ENCODE data around the gene C19orf38.

C19orf38 gene, protein sequence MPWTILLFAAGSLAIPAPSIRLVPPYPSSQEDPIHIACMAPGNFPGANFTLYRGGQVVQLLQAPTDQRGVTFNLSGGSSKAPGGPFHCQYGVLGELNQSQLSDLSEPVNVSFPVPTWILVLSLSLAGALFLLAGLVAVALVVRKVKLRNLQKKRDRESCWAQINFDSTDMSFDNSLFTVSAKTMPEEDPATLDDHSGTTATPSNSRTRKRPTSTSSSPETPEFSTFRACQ

DNA sequence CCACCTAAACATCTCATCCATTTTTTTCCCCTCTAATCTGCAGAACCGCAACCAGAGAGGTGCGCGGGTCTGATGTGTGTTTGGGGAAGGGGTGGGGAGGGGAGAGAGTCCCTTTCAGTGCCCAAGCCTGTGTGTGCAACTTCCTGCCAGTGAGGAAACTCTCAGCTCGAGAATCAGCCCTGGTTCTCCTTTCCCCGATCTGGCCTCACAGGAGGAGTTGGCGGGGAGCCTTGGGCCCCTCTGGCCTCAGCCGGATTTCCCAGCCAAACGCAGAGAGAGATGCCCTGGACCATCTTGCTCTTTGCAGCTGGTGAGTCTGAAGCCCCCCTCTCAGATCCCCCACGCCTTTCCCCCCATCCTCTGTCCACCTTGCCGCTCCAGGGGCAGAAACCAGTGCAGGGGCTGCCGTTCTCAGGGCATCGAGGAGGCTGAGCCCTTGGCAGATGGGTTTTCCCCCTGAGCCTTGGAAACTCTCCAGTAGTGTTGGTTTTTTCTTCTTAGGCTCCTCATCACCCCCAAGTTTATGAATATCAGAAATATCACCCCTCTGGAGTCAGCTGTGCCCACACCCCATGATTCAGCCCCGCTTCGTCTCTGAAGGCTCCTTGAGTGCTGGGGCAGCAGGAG lies at the start of gene C19orf38:
TSS of gene C19orf38 (plus strand) at position 186 of the 627 bp plus-strand sequence. CDS start at position 280, 94 bp downstream.
- DNase-seq (ENCODE audit: low read depth, low spot score): no peak

- no peak for DNase-seq (ENCODE audit: low read depth, low spot score)
Measured at GRCh38 chr19:10800488-10800887, 47.7 kb upstream of the C19orf38 start.

GRCh38 chr19:10802479-10802878 lies 45.7 kb upstream of the C19orf38 start:
- DNase-seq (ENCODE audit: low read depth, low spot score): no peak

- no peak for DNase-seq (ENCODE audit: low read depth, low spot score)
Measured at GRCh38 chr19:10803252-10803651, 45.0 kb upstream of the C19orf38 start.

DNA sequence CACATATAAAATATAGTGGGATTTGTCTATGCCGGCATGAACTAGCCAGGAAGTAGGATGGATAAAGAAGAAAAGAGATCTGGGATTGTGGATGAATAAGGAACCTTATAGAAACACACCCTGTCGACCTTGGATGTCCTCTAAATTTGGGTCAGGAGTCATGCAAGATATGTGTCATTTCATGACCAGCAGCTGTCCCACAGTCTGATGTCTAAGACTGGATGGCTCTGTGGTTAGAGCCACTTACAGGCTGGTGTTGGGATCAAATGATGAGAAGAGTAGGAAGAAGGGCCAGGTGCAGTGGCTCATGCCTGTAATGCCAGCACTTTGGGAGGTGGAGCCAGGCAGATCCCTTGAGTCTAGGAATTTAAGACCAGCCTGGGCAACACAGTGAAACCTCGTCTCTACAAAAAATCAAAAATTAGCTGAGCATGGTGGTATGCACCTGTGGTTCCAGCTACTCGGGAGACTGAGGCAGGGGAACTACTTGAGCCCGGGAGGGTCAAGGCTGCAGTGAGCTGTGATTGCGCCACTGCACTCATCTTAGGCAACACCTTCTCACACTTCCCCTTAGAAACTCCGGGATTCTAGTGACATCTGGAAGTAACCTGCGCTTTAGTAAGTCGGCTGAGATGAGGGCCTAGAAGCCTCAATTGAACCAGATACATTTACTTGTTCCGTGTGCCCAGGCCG lies 43.0 kb upstream of the C19orf38 start:
- no peak for DNase-seq (ENCODE audit: low read depth, low spot score)

DNA sequence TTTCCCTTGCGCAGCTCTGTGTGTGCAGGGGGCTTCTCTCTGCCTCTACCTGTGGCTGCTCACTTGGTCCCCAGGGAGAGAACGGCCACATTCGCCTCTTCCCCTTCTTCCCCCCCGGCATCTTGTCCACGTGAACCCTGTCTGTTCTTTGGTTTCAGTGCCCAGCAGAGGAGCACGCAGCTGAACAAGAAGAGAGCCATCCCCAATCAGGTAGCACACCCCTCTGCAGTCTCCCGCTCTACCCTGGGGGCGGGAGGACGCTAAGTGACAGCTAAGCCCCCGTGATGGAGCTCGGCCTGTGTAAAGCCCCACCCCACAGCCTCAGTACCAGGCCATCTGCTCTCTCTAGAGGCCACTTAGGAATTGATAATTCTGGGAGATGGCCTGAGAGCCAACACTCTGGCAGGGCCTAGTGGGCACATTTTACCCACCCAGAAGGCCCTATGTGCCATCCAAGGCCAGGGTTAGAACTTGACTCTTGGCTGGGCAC lies 42.4 kb upstream of the C19orf38 start:
- DNase-seq (ENCODE audit: low read depth, low spot score): no peak

DNA sequence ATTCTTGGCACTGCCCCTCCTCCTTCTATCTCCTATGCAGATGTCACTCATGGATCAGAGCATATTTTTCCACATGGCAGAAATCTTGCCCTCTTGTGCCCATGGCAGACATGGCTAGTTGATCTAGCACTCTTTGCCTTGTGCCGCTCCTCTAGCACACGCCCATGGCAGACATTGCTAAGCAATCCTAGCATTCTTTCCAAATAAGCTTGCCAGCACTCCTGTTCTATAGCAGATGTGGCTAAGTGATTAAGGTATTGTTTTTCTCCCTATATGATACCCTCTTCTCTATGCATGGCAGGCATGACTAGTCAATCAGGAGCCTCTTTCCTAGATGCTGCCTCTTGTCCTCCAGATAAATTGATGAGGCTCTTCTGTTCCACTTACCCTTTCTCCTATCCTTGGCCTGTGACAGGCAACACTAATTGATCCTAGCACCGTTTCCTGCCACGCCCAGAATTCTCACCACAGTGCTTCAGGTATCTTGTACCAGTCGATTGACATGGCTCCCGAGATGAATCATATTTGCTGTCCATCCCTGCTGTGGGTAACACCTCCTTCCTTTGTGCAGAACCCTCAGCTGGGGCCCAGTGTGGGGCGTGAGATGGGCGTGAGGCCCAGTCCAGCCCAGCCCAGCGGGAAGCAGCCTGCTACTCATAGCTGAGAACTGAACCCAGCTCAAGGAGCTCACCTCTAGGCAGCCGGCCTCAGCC lies 39.1 kb upstream of the C19orf38 start:
- DNase-seq (ENCODE audit: low read depth, low spot score): no peak

- no peak for DNase-seq (ENCODE audit: low read depth, low spot score)
Measured at GRCh38 chr19:10809651-10810285, 38.4 kb upstream of the C19orf38 start.

DNA sequence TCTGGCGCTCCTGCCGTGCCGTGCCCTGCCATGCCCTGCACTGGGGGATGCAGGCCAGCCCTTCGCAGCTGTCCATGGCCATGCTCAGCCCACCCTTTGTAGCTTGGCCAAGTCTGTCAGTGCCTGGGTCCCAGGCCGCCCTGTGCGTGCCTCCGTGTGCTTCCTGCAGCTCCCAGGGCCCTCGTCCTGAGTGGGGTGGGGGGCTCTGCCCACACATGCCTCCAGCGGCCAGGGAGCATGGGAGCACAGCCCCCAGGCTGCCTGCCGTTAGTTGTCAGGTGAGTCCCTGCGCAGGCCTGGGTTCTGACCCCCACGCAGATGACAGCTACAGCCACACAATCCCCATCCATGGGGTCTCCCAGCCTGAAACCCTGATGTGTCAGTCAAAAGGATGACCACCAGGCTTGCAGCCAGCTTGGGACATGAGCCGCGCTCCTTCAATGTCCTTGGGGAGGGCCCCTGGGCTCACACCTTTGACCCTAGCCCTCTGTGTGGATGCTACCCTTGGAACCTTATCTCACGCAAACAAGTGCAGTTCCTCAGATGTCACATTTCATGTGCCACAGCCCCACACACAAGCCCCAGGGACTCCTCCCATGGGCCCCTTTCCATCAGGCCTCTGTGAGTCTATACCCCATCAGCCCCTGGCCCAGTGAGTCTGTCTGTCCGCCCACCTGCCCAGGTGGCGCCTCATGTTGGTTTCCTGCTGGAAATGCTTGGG lies 36.7 kb upstream of the C19orf38 start:
- no peak for DNase-seq (ENCODE audit: low read depth, low spot score)

- DNase-seq (ENCODE audit: low read depth, low spot score): no peak
Measured at GRCh38 chr19:10812196-10812595, 36.0 kb upstream of the C19orf38 start.

DNA sequence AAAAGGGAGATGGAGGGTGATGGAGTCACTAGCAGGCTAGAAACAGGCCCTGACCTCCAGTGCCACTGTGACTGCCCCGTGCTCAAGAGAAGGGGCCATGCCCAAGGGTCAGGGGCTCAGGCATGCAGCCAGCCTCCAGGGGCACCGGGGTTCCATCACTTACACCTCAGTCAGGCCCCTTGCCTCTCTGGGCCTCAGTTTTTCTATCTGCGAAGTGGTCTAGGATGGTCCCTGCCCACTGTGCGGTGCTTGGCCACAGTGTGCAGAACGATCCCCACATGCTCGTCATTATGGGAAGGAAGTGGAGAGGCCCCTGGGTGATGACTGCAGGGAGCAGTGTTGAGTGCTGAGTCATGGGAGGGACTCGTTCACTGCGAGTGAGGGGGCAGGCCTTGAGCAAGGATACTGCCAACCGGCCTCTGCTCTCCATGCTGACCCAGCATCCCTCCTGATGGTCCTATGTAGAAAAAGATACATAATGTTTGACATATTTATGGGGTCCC lies 35.3 kb upstream of the C19orf38 start:
- DNase-seq (ENCODE audit: low read depth, low spot score): peak; percentile 68

GRCh38 chr19:10815007-10815536 lies 33.1 kb upstream of the C19orf38 start:
- DNase-seq (ENCODE audit: low read depth, low spot score): no peak

DNA sequence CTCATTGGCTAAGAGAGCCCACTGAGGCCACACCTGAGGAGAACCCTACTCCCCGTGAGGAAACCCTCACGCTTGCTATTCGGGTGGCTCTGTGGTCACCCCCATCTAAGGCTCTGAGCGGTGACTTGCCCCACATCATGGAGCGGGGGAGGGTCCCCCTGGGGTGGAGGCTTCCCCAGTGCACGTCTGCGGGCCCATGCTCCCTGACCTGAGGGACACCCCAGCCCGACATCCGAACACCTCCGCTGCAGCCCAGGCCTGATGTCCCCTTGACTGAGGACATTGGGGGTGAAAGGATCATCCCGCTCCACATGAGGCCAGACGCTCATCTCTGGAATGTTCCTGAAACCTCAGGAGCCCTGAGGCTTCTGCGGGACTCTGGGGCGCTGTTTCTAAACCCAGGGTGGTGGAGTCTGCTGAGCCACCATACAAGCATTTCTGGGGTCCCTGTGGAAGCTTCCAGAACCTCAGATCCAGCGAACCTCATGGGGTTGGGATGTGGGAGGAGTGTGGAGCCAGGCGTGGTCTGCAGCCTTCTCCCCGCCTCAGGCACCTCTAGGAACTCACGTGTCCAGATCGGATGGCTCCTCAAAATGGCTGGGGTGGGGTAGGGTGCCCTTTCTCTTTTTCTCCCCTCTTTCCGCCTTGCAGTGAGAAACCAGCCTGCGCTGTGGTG lies 32.1 kb upstream of the C19orf38 start:
- DNase-seq (ENCODE audit: low read depth, low spot score): no peak

DNA sequence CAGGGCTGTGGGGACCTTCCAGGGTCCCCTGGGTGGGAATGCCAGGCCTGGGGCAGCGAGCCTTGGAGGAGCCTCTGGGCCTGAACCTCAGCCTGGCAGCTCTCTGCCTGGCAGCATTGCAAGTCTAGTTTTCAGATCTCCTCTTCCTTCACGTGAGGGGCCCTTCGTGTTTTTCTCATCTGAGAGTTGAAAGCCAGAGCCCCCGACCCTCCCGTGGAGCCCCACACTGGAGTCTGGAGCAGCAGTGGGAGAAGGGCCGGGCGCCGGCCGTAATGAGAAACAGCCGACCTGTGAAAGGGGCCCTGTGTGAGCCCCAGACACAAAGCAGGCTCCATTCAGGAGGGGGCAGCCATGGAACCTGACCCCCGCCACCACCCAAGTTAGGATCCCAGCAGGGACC lies 31.5 kb upstream of the C19orf38 start:
- no peak for DNase-seq (ENCODE audit: low read depth, low spot score)

- DNase-seq (ENCODE audit: low read depth, low spot score): peak; percentile 84
Measured at GRCh38 chr19:10817291-10818038, 30.8 kb upstream of the C19orf38 start.

DNA sequence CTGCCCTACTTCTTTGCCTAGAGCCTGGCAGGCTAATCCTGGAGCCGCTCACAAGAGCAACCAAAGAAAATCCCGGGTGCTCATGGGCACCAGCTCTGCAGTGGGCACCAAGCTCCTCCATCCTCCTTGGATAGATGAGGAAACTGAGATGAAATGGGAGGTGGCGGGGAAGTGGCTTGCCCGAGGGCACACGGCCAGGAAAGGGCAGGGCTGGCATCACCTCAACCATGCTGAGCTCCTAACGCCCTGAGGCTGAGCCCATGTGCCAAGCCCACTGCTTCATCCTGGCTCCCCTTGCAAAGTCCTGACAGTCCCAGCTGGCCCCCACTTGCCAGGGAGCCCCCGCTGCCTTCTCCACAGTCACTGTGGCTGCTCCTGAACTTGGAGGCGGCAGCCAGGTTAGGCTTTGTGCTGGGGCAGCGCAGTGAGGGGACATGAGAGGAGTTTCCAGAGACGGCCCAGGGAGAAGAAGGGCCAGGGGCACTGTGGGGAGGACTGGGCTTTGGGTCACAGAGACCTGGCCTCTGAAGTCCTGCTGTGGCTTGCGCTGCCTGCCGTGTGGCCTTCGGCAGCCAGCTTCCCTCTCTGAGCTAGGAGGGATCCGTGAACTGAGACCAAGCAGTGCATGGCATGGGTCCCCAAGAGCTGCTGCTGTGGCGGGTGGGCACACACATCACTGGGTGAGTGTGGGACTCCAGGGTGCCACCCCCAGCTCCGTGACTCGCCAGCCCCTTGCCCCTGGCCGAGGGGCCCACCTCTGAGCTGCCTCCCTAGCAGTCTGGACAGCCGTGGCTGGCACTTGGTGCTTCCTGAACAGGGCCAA lies 29.7 kb upstream of the C19orf38 start:
- DNase-seq (ENCODE audit: low read depth, low spot score): no peak

DNA sequence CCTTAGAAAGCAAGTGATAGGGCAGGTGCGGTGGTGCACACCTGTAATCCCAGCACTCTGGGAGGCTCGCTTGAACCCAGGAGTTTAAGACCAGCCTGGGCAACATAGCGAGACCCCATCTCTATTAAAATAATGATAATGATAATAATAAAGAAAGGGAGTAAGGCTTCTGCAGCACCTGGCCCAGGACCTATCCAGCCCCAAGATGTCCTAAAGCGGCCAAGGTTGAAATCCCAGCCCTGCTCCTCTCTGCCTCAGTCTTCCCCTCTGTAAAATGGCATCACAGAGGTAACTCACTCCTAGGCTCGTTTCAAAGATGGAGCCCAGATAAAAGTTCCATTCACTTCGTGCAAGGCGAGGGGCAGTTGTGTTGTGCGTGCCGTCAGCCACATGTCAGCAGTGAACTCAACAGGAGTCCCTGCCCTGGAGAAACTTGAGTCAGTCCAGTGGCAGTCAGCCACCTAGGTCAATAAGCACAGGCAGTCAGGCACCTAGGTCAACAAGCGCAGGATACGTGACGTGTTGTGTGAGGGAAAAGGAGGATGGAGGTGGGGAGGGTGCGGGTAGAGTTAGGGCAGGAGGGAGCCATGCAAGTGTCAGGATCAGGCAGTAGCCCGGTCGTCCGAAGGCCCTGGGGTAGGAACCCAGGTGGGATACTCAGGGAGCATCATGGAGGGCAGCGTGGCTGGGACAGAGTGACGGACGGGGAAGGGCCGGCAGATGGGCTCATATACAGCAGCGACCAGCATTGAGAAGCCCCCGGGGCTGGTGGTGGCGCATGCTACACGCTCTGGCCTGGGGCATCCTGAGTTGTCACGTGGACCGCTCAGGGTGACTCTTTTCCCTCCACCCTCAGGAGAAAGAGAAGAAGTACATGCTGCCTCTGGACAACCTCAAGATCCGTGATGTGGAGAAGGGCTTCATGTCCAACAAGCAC lies 28.8 kb upstream of the C19orf38 start:
- no peak for DNase-seq (ENCODE audit: low read depth, low spot score)
